ENCODE results near the gene VPS52.
"Not testable (repeated sequence)": the region's sequence is repeated elsewhere in the genome, so short reads cannot be mapped to it uniquely, and the experiment has no call there.

VPS52 gene

DNA sequence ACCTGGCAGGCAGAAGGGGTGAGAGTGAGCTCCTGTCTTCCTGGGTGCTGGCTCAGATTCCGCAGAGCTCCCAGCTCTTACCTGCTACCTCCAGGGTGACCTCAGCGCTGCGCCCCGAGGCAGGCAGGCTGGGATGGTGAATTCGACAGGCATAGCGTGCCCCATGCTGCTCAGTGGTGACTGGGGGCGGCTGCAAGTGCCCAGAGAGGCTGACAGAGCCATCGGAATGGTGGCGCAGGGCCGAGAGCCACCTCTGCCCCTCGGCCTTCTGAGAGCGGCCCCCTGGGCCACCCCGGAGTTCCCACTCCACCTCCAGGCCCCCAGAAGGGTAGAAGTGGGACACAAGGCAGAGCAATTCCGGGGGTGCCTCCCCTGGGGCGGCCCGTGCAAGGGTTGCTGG, 32.5 kb upstream of the VPS52 start:
- no peak for DNase-seq

DNA sequence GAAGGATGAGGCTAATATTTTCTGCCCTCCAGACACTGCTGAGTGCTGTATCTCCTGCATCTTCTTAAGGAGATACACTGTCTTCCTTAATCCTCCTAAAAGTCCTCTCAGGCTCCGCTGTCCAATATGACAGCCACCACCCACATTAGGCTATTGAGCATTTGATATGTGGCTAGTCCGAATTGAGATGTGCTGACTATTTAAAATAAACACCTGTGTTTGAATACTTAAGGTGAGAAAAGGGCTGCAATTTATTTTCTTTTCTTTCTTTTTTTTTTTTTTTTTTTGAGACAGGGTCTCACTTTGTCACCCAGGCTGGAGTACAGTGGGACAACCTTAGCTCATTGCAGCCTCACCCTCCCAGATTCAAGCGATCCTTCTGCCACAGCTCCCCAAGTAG, 30.2 kb upstream of the VPS52 start:
- no peak for DNase-seq

DNA sequence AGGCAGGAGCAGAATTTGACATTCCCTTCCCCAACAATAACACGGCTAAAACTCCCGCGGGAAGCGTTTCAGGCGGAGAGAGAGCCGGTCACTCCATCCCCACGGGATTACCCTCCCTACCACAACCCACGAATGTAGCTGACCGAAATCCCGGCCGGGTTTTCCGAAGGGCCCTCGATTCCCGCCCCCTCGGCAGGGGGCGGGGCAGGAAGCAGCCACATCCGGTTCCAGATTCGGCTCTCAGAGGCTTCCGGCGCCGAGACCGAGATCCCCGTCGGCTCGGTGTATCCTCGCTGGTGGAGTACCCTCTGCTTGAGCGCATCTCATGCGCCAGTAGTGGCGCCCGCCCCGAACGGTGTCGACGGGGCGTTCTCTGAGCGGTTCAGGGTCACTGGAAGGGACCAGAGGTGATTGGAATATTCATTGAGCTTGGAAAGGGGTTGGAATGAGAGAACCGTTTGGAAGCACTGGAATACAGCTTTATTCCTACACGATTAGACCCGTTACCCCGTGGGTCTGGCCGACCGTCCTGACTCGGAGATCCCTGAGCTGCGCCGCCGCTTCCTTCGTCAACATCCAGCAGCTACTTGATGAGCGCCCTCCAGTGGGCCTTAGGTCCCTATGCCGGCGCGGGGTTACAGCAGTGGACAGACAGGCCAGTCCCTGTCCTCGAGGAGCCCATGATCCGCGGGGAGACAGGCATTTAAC, 27.7 kb upstream of the VPS52 start:
- peak; percentile 45 for DNase-seq

DNA sequence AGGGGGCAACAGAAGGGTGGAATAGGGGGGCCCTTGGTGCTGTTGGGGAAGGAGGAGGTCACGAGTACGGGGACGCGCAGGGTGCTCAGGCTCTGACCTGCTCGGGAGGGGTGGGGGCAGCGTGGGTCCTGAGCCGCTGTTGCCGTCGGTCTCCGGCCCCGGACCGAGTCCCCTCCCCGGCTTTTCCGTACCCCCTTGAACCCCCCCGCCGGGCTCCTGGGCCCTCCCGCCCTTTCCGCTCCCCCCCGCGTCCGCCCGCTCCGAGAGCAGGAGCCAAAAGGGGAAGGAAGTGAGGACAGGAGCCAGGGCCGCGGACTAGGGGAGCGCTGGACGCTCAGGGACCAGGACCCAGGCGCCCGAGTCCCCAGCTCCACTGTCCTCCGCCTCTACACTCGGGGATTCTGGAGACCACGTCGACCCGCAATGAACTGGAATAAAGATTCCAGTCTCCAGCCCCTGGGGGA, 27.1 kb upstream of the VPS52 start, which contains the start of gene RGL2:
Gene RGL2 (minus strand): TSS at position 170 of the 464 bp plus-strand sequence. CDS start 332 bp downstream, outside the sequence.
- DNase-seq = no peak

DNA sequence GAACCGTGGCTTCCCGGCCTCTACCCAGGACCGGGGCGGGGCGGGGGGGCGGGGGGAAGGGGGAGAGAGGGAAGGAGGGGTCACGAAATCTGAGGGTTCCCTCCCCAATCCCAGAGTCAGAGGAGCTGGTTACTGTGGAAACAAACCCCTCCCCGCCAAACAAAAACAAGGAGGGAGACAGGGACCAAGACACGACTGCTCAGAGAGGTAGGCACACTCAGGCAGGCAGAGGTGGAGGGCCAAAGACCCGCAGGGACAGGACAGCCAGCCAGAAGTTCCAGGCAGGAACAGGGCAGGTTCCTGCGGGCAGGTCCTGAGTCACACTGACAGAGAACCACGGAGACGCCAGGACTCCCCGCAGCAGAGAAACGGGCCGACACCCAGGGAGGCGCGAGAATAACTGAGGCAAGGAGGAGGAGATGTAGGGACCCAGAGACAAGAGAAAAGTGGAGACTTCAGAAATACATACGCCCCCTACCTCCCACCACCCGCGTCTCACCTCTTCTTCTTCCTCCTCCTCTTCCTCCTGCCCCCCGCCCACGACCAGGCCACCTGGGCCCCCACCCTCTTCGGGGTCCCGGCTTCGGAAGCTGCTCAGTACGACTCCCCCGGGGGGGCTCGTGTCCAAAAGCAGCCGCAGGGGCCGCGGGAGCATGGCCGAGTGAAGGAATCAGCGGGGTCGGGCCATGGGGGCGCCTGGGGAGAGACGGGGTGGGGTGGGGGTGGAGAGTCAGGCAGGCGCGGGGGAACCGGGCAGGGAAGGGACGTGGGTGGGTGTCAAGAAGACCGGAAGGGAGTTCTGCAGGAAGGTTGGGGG, 26.5 kb upstream of the VPS52 start:
- no peak for DNase-seq

DNA sequence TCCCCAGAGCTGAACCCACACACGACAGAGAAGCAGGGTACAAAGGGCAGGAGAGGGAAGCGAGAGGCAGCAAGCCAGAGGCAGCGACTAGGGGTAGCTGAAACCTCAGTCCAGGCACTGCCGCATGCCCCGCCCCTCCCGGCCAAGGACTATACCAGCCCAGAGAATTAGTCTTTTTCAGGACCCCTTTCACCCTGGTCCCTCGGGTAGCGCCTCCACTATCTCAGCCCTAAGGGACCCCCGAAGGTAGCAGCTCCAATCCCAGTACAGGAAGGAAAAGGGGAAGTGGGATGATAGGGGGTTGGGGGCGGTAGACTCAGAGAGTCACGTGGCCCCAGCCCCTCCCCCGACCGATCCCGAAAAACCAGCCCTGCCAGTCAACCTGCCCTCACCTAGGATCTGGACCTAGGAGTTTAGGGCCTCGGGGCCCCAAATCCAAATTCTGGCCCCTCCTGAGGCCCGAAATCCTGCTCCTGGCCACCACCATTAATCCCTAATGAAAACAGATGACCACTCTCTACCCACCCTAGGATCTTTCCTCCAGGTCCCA, 25.8 kb upstream of the VPS52 start:
- no peak for DNase-seq

DNA sequence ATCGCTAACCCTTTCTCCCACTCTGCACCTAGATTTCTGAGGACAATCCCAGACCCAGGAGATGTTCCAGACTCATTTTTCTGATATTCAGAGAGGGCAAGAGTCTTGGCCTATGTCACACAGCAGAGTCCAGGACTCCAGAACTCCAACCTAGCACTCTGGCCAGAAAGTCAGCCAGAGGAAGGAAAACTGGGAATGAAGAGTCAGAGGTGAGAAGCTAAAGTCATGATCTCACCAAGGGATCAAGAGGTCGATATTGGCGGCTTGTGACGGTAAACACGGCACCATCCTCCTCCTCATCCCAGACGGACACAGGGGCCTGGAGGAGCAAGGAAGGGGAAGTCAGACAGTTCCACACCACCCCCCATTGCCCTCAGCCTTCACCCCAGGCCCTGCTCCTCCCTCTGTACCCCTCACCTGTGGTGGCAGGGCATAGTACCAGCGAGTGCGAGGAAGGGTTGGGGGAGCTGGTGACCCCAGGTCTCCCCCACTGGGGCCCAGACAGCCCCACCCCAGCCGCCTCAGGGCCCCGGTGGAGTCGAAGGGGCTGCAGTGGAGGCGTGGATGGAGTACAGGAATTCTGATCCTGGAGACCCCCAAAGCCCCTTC, 25.2 kb upstream of the VPS52 start:
- DNase-seq = no peak

DNA sequence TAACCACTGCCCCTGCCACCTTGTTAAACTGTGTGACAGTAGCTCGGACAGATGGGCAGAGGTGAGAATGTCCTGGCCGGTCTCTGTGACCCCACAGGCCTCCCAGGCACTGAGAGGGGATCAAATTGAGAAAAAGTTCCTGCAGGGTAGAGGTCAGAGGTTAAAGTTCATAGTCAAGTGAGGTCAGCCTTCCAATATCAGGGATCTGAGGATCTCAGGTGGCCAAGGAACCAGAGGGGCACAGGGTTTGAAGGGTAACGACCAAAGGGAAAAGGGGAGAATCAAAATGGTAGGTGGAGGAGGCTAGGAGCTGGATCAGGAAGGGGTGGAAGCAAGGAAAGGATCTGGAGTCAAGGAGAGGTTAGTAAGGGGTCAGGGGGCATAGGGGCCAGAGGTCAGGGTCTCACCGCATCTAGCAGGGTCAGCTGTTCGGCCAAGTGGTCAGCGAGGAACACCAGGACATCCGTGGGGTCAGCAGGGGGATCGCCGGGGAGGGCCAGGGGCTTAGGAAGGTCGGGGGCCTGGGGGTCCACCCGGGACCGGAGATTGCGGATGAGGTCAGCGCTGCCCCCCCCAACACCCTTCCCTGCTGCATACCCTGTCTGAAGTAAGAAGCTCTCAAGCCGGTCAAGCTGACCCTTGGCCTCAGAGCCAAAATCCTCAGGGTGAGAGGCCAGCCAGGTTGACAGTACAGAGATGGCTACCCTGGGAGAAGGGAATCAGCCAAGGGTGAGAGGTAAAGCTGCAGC, 24.1 kb upstream of the VPS52 start:
- DNase-seq = no peak

DNA sequence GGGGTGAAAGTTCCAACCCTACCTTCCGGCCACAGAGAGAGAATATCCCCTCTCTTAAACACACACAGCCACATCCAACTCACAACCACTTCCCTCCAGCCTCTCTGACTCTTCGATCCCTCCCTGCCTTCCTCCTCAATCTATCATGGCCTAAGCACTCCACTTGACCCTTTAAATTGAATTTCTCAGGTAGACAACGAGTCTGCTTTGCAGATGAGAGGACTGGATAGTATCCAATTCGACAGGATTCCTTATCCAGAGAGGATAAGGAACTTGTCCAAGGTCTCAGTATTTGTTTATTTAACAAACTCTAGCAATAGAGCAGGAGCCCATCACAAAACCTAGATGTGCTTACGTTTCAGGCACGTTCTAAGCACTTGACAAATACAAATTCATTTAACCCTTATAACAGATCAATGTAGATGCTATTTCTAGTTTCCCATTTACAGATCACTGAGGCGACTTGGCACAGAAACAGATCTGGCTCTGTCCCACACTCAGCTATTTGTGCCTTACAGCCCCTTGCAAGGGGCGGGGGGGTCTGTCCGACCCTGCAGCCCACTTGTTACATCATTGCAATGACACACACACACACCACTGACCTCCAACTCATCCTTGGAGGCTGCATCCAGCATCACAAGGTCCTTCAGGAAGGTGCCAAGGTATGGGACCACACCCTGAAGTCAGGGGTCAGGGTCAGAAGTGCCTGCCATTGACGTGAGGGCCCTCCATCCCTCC, 22.6 kb upstream of the VPS52 start:
- no peak for DNase-seq

DNA sequence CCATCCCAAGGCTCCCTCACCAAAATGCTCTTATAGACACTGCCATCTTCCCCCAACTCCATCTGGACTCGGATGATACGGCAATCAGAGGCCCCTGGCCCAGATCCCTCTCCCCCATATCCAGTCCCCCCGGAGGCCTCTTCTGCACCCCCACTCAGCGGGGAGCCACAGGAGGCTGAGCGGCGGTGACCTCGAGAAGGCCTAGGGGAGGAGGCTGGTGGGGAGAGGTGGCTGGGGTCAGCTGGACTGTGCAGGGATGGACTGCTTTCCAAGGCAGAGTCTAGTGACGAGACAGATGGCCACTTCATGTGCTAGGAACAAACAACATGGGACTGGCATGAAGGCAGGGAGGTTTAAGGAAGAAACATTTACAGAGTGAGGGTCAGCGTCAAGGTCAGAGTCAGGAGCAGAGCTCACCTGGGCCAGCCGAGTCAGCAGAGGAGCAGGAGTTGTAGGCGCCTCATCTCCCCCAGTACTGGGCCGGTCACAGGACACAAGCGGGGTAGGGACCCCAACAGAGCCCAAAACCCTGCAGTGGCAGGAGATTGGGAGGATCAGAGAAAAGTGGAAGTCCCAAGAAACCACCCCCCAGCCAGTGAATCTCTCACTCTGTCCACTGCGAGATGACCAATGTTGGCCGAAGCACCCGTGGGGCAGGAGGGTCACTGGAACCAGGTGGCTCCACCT, 21.5 kb upstream of the VPS52 start:
- no peak for DNase-seq

DNA sequence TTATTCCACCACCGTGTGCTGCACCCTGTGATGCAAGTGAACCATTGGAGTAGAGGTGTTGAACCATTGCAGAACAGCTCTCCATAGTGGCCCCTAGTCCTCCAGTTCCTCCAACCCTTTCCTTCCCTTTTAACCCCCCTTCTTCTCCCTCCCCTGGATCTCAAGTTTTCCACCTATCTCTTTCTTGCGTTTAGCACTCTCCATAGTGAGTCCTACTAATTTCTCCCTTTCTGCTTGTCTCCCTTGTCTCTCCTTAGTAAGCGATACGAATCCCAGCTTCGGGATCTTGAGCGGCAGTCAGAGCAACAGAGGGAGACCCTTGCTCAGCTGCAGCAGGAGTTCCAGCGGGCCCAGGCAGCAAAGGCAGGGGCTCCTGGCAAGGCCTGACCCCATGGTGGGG, 18.8 kb upstream of the VPS52 start:
- no peak for DNase-seq

DNA sequence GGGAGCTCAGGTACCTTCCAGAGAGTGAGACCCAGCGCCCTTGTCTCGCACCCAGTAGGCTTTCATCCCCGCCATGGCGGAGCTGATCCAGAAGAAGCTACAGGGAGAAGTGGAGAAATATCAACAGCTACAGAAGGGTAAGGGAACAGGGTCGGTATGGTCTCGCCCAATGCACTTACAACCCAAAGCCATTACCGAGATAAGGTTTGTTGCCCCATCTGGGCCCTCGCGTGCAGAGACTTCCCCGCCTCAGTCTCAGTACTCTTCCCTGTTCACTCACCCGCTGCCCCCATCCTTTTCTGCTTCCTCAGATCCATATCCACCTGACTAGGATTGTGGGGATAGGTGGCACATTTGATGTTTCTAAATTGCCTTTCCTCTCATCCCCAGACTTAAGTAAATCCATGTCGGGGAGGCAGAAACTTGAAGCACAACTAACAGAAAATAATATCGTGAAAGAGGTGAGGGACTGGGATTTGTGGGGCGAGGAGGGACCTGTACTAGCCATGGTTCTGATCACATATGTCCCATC, 18.2 kb upstream of the VPS52 start:
- no peak for DNase-seq

DNA sequence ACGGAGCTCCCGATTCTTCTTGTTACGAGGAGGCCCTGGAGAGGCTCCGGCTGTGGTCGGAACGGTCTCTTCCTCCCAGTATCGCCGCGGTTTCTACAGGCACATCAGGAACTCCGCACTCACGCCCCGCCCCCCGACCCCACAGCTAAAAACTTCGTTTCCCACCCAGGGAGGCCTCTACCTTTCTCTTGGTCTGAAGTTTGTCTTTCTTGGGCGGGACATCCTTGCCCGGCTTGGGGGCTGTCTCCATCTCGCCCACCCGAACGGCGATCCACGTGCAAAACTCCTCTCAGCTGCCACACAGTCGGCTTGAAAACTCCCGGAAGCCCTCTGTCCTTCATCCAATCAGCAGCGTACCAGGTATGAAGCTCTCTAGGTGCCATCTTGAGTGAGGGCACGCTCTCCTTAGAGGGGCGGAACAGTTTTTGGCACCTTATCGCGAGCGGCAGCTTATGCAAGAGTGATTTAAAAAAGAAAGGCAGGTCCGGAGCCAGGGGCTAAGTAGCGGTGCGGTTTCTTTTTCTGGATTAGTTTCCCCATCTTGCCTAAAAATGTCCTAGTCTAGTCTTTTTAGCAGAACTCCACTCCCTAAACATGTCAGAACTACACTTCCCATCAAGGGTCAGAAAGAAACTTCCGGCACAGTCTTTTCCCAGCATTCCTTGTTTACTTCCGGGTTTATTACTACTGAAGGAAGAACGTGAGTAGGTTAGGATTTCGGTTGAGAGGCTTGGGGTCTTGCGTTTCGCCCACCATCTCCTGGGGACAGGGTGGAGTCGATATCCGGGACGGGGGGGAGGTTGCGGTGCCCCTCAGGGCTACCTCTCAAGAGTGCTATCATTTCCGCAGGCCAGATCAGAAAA, 17.5 kb upstream of the VPS52 start, which contains the start of the genes PFDN6 and WDR46:
Gene PFDN6 (plus strand): TSS at position 681 of the 863 bp plus-strand sequence. CDS start 256 bp downstream, outside the sequence.
Gene WDR46 (minus strand): TSS at position 319 of the 863 bp plus-strand sequence. CDS start 69 bp downstream, at position 250.
- DNase-seq = peak; percentile 79

DNA sequence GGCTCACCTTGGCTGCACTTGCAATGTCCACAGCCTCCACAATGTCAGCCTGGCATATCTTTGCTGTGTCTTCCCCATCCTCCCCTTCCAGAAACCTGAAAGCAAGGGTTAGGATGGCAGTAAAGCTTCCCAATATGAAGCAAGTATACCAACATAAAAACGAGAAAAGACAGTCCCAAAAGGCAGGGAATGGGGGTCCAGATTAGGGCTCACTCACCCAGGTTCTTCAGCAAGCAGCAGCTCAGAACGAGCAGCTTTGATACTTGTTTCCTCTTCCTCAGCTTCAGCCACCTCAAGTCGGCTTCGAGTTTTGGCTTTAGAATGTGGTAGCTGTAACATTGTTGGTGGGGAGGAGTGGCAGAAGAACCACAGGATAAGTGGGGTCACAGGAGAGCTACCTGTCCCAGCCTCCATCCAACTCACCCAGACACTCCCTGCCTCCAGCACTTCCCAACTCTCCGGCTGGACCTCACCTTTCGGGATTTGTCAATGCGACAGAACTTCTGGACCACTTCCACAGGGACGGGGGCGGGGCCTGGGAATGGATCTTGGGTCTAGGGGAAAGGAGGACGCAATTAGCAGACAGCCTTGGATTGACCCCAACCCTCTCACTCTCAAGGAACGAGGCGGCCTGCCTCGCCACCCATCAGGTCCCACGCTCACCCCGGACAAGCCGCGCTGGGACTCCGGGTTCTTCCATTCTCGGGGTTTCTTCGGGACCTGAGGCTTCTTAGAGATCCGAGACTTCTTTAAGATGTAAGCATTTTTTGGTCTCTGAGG, 16.7 kb upstream of the VPS52 start:
- no peak for DNase-seq

DNA sequence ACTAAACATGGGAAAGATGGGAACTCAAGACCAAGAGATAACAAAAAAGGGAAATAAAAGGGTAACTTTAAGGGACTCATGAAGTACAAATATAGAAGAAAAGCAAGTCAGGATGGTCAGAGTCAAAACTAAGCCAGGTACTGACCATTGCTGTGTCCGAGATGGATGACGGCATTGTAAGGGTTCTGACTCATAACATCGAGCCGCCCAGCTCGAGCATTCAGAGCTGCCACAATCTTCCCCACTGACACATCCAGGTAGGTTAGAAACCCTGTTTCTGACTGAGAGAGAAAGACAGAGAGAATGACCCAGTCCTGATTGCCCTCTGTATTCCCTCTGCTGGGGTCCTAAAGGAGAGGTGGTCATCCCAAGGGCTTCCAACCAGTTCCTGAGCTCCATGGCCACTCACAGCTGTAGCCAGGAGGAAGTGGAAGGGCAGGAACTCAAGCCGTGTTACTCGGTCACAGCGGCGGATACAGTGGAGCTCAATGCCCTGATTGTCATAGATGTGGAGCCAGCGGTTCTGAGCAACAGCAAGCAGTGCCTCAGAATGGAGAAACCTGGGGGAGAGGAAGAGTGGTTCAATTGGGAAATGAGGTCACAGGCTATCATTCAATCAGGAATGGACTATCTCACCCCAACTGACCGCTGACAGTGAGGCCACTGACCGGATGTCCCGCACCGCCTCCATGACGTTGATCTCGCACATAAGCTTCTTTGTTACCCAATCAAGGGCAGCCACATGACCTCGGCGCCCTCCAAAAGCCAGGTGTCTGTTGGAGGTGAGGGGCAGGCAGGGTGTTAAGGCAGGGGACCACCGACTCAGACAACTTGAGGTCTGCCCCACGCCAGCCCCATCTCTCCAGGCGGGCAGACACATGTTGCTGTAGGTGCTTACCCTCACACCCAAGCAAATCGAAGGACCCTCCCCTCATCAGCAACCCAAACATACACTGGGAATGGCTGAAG, 15.6 kb upstream of the VPS52 start:
- no peak for DNase-seq

DNA sequence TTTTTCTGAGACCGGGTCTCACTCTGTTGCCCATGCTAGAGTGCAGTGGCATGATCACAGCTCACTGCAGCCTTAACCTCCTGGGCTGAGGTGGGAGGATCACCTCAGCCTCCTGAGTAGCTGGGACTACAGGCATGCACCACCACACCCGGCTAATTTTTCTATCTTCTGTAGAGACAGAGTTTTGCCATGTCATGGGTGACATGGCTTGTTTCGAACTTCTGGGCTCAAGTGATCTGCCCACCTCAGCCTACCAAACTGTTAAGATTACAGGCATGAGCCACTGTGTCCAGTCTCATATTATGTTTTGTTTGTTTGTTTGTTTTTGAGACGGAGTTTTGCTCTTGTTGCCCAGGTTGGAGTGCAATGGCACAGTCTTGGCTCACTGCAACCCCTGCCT, 13.5 kb upstream of the VPS52 start:
- not testable (repeated sequence) for DNase-seq

DNA sequence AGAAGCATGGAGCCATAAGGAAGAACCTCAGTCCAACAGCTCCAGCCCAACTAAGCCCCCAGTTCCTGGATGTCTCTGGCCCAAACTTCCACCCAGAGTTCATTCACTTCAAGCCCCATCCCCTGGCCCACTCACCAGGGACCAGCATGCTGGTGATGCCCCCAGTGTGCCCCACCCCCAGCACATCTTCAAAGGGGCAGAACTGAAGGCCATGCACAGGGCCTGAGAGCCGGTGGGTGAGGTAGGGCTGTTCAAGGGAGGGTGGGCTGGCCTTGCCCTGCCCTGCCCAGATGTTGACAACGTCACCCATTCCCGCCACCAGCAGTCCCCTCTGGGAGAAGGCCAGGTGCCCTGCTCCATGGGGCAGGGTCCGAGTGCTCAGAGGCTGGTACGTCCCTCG, 8.9 kb upstream of the VPS52 start:
- DNase-seq = no peak
